GM12878 (cell line): ENCODE data around the gene PTPN22.

Experiments used
- EZH2 ChIP-seq: IDR thresholded peaks from 2 replicates; pipeline ENCODE4 v1.6.1; 2012; ENCODE audit warnings: low read depth, mild to moderate bottlenecking, control low read depth, inconsistent platforms, low read length, borderline replicate concordance; ENCODE audit not compliant: control insufficient read depth
- POLR2AphosphoS2 ChIP-seq: IDR thresholded peaks from 2 replicates; pipeline ENCODE4 v1.6.1; 2011; ENCODE audit warnings: low read depth, mild to moderate bottlenecking, low read length, improper control_type of control experiment, moderate library complexity
- WRNIP1 ChIP-seq: IDR thresholded peaks from 2 replicates; pipeline ENCODE4 v1.6.1; 2011; ENCODE audit warnings: low read depth, low read length, improper control_type of control experiment, borderline replicate concordance
- YY1 ChIP-seq: IDR thresholded peaks from 2 replicates; pipeline ENCODE4 v1.6.1; 2011; ENCODE audit warnings: low read depth, mild to moderate bottlenecking, low read length
- TF ChIP-seq, protein P1 (sequence below), 3 experiments: IDR thresholded peaks in 2 of 3; conservative IDR thresholded peaks in 1 of 3; 2 replicates each; pipeline ENCODE4 v1.5.1; 2011; ENCODE audit warnings: low read depth in 3 of 3, low read length in 3 of 3, mild to moderate bottlenecking in 3 of 3, control low read depth in 2 of 3, moderate library complexity in 2 of 3, inconsistent platforms in 1 of 3, mixed read lengths in 1 of 3; ENCODE audit not compliant: control insufficient read depth in 2 of 3, insufficient read depth in 1 of 3; ENCODE audit errors: extremely low read depth in 1 of 3

DNA sequence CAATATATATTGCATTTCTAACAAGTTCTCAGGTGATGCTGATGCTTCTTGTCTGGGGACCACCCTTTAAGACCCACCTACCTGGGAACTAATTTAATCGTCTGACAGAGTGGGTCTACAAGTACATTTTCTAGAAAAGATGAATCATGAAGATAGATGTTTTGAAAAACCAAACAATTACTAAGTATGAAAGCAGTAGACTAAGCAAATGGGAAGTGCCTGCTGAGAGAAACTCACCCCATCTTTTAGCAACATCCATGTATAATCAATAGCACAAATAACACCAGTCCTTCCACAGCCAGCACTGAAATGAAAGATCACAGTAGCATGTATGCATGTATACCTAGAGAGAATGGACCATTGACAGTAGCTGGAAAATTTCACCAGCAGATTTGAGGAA, 17.3 kb downstream of the PTPN22 start:
- TF ChIP-seq, protein P1, sequence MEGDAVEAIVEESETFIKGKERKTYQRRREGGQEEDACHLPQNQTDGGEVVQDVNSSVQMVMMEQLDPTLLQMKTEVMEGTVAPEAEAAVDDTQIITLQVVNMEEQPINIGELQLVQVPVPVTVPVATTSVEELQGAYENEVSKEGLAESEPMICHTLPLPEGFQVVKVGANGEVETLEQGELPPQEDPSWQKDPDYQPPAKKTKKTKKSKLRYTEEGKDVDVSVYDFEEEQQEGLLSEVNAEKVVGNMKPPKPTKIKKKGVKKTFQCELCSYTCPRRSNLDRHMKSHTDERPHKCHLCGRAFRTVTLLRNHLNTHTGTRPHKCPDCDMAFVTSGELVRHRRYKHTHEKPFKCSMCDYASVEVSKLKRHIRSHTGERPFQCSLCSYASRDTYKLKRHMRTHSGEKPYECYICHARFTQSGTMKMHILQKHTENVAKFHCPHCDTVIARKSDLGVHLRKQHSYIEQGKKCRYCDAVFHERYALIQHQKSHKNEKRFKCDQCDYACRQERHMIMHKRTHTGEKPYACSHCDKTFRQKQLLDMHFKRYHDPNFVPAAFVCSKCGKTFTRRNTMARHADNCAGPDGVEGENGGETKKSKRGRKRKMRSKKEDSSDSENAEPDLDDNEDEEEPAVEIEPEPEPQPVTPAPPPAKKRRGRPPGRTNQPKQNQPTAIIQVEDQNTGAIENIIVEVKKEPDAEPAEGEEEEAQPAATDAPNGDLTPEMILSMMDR (IDR thresholded peaks at IDR 0.05 in 2 of 3, conservative IDR thresholded peaks at IDR 0.05 in 1 of 3; ENCODE audit: control insufficient read depth in 2 of 3, extremely low read depth in 1 of 3, insufficient read depth in 1 of 3, low read depth in 3 of 3, low read length in 3 of 3) = no peak
- TF ChIP-seq WRNIP1 (no peak), EZH2 (no peak), YY1 (no peak), POLR2AphosphoS2 (no peak)
